Ascending aorta (tissue), 2 donors: ENCODE results near the gene ADAMTSL2. TPM values are rescaled to one million over a fixed set of nuclear protein-coding genes. Genes with fewer than 3 reads are reported as not detected.
A peak's percentile ranks its signal among the peaks of the same experiment; 100 is the strongest.

Source experiments
- DNase-seq, 2 donors: peaks; one replicate each; pipeline ENCODE4 v3.0.0-alpha.2; 2019; ENCODE audit warnings: low spot score in 2 of 2
- H3K27ac ChIP-seq, 2 donors: fragments of 200-600 bp; sonication (generic); one replicate each; pipeline ENCODE4 v1.5.1; 2016 to 2017; ENCODE audit warnings: mild to moderate bottlenecking in 1 of 2
- H3K27me3 ChIP-seq: fragments of 200-600 bp; sonication (generic); one replicate; pipeline ENCODE4 v1.5.1; 2017
- H3K36me3 ChIP-seq, 2 donors: fragments of 200-600 bp; sonication (generic); one replicate each; pipeline ENCODE4 v1.5.1; 2016
- H3K4me1 ChIP-seq, 2 donors: fragments of 200-600 bp; sonication (generic); one replicate each; pipeline ENCODE4 v1.5.1; 2016 to 2017; ENCODE audit warnings: mild to moderate bottlenecking in 1 of 2
- H3K4me3 ChIP-seq, 2 donors: fragments of 200-600 bp; sonication (generic); one replicate each; pipeline ENCODE4 v1.5.1; 2016 to 2017; ENCODE audit warnings: mild to moderate bottlenecking in 1 of 2
- H3K9me3 ChIP-seq, 2 donors: fragments of 200-600 bp; sonication (generic); one replicate each; pipeline ENCODE4 v1.5.1; 2016
- CTCF ChIP-seq, 3 experiments: fragments of 200-600 bp in 2 of 3; fragments of 450-650 bp in 1 of 3; sonication (generic) in 2 of 3; IDR thresholded peaks; one replicate each; pipeline ENCODE4 v1.5.1; 2016 to 2019; ENCODE audit warnings: antibody characterized with exemption in 3 of 3, mild to moderate bottlenecking in 1 of 3, moderate library complexity in 1 of 3
- intact Hi-C: fragments of 100-400 bp; cut with DNase I; formaldehyde crosslinking; loops from one replicate; pipeline ENCODE4 v1.15.1; 2023
- total RNA-seq: library from RNA; depleted of rRNA; stranded (reverse); fragments of >200 nt; gene quantifications from one replicate; pipeline ENCODE4 v1.1.0, GENCODE V29; 2016

The ADAMTSL2 gene
- total RNA-seq, 1 donor from 2014 or later: 3.4 TPM

DNA sequence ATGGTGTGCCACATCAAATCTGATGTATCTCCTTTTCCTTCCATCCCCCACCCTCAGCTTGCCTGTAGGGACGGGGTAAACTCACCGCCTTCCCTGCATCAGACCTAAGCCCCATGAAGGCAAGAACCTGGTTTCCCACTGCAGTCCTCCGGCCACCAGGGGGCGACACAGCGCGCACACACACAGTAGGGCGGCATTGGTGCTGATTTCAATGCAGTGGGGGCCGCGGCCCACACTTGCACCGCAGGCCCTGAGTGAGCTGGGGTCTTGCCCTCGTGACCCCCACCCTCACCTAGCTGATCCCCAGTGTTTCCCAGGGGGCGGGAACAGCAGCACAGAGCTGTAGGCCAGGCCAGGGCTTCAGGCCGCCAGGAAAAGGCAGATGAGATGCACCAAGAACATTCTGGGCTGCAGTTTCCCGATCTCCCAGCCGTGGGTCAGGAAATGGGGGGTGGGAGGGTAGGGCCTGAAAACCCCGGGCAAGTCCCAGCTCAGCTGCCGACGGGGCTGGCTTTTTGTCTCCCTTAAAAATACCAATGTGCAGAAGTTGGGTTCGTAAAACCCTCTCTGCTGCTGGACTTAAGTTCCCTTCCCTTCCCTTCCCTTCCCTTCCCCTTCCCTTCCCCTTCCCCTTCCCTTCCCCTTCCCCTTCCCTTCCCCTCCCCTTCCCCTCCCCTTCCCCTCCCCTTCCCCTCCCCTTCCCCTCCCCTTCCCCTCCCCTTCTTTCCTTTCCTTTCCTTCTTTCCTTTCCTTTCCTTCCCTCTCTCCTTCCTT lies 55.1 kb downstream of the ADAMTSL2 start:
- intact Hi-C loops: no loop called here
- H3K27me3 ChIP-seq: peaks cover 7% of the 10 kb centered on the region

DNA sequence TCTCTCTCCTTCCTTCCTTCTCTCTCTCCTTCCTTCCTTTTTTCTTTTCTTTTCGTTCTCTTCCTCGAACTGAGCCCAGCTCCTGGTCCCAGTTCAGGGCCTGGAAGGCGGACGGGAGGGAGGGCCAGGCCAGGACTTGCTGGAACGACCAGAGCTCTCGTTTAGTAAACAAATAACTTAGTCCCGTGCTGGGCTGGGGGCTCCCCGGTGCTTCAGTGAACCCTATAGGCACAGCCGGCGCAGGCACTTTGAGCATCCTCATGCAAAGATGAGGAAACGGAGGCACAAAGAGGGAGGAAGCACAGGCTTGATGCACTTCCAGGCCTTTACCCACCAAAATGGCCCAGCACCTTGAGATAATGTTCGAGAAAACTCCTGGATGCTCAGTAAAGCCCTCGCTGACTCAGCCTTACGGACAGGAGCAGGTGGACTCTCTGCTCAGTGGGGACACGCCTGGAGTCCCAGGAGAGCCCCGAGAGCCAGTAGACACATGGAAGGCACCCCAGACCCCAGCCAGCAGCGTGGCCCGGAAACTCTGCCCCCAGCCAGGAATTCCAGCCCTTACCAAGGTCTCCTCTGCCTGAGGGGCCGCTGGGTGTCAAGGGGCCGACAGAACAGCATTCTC lies 55.8 kb downstream of the ADAMTSL2 start:
- Histone ChIP-seq H3K27me3 (peaks cover 7% of the 10 kb centered on the region), H3K4me1 (no peaks in the 10 kb centered on the region), H3K9me3 (no peaks in the 10 kb centered on the region), H3K4me3 (no peak overlapping the region), H3K36me3 (no peaks in the 10 kb centered on the region), H3K27ac (no peak overlapping the region)
- DNase-seq: no peak
- no peak for TF ChIP-seq CTCF (IDR thresholded peaks at IDR 0.05)
- intact Hi-C loops: no loop called here

More for the DNA sequence above, 55.1 kb downstream of the ADAMTSL2 start:
- Histone ChIP-seq H3K4me3 (no peak overlapping the region), H3K4me1 (peaks cover 3 to 4% of the 10 kb centered on the region in 2 donors), H3K27ac (no peak overlapping the region), H3K9me3 (no peaks in the 10 kb centered on the region), H3K36me3 (no peaks in the 10 kb centered on the region)
- no peak for DNase-seq
- TF ChIP-seq CTCF (IDR thresholded peaks at IDR 0.05): peak in 1 of 3 experiments; percentile 12

- Histone ChIP-seq H3K27me3 (peaks cover 4% of the 10 kb centered on the region), H3K4me1 (no peaks in the 10 kb centered on the region), H3K36me3 (no peaks in the 10 kb centered on the region), H3K4me3 (no peak overlapping the region), H3K27ac (no peak overlapping the region), H3K9me3 (no peaks in the 10 kb centered on the region)
- intact Hi-C loops: no loop called here
- DNase-seq: no peak
- no peak for TF ChIP-seq CTCF (IDR thresholded peaks at IDR 0.05)
These were observed 56.8 kb downstream of the ADAMTSL2 start for GRCh38 chr9:133591116-133591910.

- H3K4me3 ChIP-seq: no peak overlapping the region
- peaks cover 2% of the 10 kb centered on the region for H3K27me3 ChIP-seq
- H3K9me3 ChIP-seq: peaks cover 5 to 6% of the 10 kb centered on the region in 2 donors
- no peak for TF ChIP-seq CTCF (IDR thresholded peaks at IDR 0.05)
- no peak for DNase-seq
- no peak overlapping the region for H3K27ac ChIP-seq
- no peaks in the 10 kb centered on the region for H3K36me3 ChIP-seq
- H3K4me1 ChIP-seq: no peaks in the 10 kb centered on the region
- intact Hi-C loops: no loop called here
These were observed 57.5 kb downstream of the ADAMTSL2 start for GRCh38 chr9:133591985-133592384.

GRCh38 chr9:133592731-133593409 lies 58.4 kb downstream of the ADAMTSL2 start:
- no peak for TF ChIP-seq CTCF (IDR thresholded peaks at IDR 0.05)
- Histone ChIP-seq H3K27ac (no peak overlapping the region), H3K36me3 (no peaks in the 10 kb centered on the region), H3K9me3 (peaks cover 14% of the 10 kb centered on the region in 2 donors), H3K4me3 (no peak overlapping the region), H3K4me1 (no peaks in the 10 kb centered on the region), H3K27me3 (no peaks in the 10 kb centered on the region)
- no peak for DNase-seq
- intact Hi-C loops: no loop called here
